ENCODE measurements around the gene GGA1. TPM values are rescaled to one million over a fixed set of nuclear protein-coding genes. Genes with fewer than 3 reads are reported as not detected.

The GGA1 gene
- total RNA-seq, 1 donor from 2014 or later = 88.6 TPM

DNA sequence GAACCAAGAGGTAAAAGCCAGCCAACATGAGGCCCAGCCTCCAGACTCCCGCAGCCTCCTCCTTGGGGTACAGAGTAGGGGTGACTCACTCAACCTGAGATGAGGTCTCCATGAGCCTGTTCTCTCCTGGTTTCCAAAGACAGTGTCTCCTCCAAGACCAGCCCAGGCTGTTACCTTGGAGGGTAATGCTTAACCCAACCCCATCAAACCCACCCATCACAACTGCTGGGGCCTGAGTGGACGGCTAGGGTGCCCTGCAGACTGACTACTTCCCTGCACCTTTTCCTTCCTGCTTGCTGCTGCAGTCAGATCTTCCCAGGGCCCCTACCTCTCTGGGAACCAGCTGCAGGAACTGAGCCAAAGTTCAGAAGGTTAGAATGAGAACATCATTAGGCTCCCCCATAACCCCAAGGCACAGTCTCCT, 72.4 kb downstream of the GGA1 start:
- H3K4me3 Mint-ChIP-seq = peak overlapping the region; percentile 29
- no peak for DNase-seq (ENCODE audit: low read depth, low spot score)
- H3K27ac Mint-ChIP-seq (ENCODE audit: unreplicated experiment) = no peak overlapping the region
- H3K9me3 Mint-ChIP-seq = no peaks in the 10 kb centered on the region
- H3K4me1 Mint-ChIP-seq = peaks cover 16% of the 10 kb centered on the region
- H3K36me3 Mint-ChIP-seq (ENCODE audit: low read depth) = no peaks in the 10 kb centered on the region
- TF ChIP-seq CTCF (conservative IDR thresholded peaks at IDR 0.05) = no peak
- peaks cover 5% of the 10 kb centered on the region for H3K27me3 Mint-ChIP-seq (ENCODE audit: low read depth)

DNA sequence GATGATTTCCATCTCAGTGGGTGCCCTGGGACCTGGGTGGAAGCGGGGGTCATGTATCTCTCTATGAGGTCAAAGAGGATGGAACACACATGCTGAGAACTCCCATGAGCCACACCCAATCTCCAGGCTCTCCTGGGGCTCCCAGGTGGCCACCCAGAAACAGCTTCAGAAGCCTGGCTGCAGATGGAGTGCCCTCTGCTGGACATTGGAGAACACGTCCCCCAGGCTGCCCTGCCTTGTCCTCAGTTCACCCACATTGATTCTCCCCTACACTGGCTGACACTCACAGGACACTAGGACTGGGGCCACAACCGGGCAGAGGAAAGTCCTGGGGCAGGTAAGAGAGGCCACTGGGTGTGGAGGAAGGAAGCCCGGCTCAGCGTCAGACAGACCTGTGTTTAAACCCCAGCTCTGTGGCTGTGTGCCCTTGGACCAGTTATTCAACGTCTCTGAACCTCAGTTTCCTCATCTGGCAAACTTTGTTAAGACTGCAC, 73.0 kb downstream of the GGA1 start:
- DNase-seq (ENCODE audit: low read depth, low spot score) = peak; percentile 71
- no peaks in the 10 kb centered on the region for H3K36me3 Mint-ChIP-seq (ENCODE audit: low read depth)
- peak overlapping the region; percentile 76 for H3K4me3 Mint-ChIP-seq
- no peaks in the 10 kb centered on the region for H3K9me3 Mint-ChIP-seq
- peaks cover 3% of the 10 kb centered on the region for H3K27me3 Mint-ChIP-seq (ENCODE audit: low read depth)
- no peak overlapping the region for H3K27ac Mint-ChIP-seq (ENCODE audit: unreplicated experiment)
- peak; percentile 81 for TF ChIP-seq CTCF (conservative IDR thresholded peaks at IDR 0.05)
- peaks cover 17% of the 10 kb centered on the region for H3K4me1 Mint-ChIP-seq

Other genes with a start within 250 kb of the GGA1 start
- gene ELFN2, start 181.4 kb upstream of the GGA1 start, total RNA-seq = 0.09 and 0.27 TPM in 2 replicates
- gene MFNG, start 122.5 kb upstream of the GGA1 start, total RNA-seq = 3.2 and 4.7 TPM in 2 replicates
- 7.0 and 7.3 TPM in 2 replicates for gene CARD10, start 89.4 kb upstream of the GGA1 start, total RNA-seq
- 22.6 and 26.1 TPM in 2 replicates for gene CDC42EP1, start 48.4 kb upstream of the GGA1 start, total RNA-seq
- not detected in 2 replicates for gene LGALS2, start 28.7 kb upstream of the GGA1 start, total RNA-seq
- gene SH3BP1, start 30.8 kb downstream of the GGA1 start, total RNA-seq = 36.4 and 36.6 TPM in 2 replicates
- 51.5 and 55.3 TPM in 2 replicates for gene PDXP, start 49.9 kb downstream of the GGA1 start, total RNA-seq
- gene LGALS1, start 66.8 kb downstream of the GGA1 start, total RNA-seq = 16.1 and 21.0 TPM in 2 replicates
- 43.3 and 44.5 TPM in 2 replicates for gene NOL12, start 77.5 kb downstream of the GGA1 start, total RNA-seq
- gene TRIOBP, start 88.2 kb downstream of the GGA1 start, total RNA-seq = 45.8 and 53.2 TPM in 2 replicates
- gene GCAT, start 199.1 kb downstream of the GGA1 start, total RNA-seq = 53.1 and 55.8 TPM in 2 replicates
- 0.49 TPM in 1 of 2 replicates, not detected in the other for gene GALR3, start 214.5 kb downstream of the GGA1 start, total RNA-seq
- 31.3 and 31.7 TPM in 2 replicates for gene ANKRD54, start 235.5 kb downstream of the GGA1 start, total RNA-seq
- 725 and 748 TPM in 2 replicates for gene EIF3L, start 240.6 kb downstream of the GGA1 start, total RNA-seq

Measured in neural crest cell (in vitro differentiated cells).